DOHH2 (cell line): ENCODE data around the gene GIMAP8.

Experiments
- H3F3A ChIP-seq: fragments of 200-600 bp; sonication (generic), shearing (Covaris generic); 2 replicates; pipeline ENCODE4 v1.6.0; 2016; ENCODE audit warnings: antibody characterized with exemption, mild to moderate bottlenecking; ENCODE audit not compliant: control insufficient read depth, insufficient read depth
- H3K27ac ChIP-seq: fragments of 200-600 bp; sonication (generic); 2 replicates; pipeline ENCODE4 v1.5.1; 2014; ENCODE audit warnings: low read depth, mild to moderate bottlenecking, low read length, moderate library complexity
- H3K27me3 ChIP-seq: fragments of 200-600 bp; sonication (generic); 2 replicates; pipeline ENCODE4 v1.6.1; 2014; ENCODE audit warnings: mild to moderate bottlenecking, low read length, mixed read lengths; ENCODE audit not compliant: control insufficient read depth
- H3K36me3 ChIP-seq: fragments of 200-600 bp; sonication (generic); 2 replicates; pipeline ENCODE4 v1.6.1; 2014; ENCODE audit warnings: mild to moderate bottlenecking, low read length, moderate library complexity, mixed read lengths; ENCODE audit not compliant: control insufficient read depth
- H3K4me1 ChIP-seq: fragments of 200-600 bp; sonication (generic); 2 replicates; pipeline ENCODE4 v1.6.1; 2014; ENCODE audit warnings: mild to moderate bottlenecking, low read length, mixed read lengths; ENCODE audit not compliant: control insufficient read depth
- H3K4me2 ChIP-seq: fragments of 200-600 bp; sonication (generic); 2 replicates; pipeline ENCODE4 v1.6.0; 2014; ENCODE audit warnings: mild to moderate bottlenecking, low read length, moderate library complexity
- H3K4me3 ChIP-seq: fragments of 200-600 bp; sonication (generic); 2 replicates; pipeline ENCODE4 v1.5.1; 2014; ENCODE audit warnings: mild to moderate bottlenecking, low read length, mixed read lengths
- H3K79me2 ChIP-seq: fragments of 200-600 bp; sonication (generic); 2 replicates; pipeline ENCODE4 v1.6.1; 2014; ENCODE audit warnings: mild to moderate bottlenecking, low read length, mixed read lengths; ENCODE audit not compliant: control insufficient read depth
- H3K9me2 ChIP-seq: fragments of 200-600 bp; sonication (generic); replicated peaks from 2 replicates; pipeline ENCODE4 v1.6.1; 2014; ENCODE audit warnings: mild to moderate bottlenecking, low read length, mixed read lengths; ENCODE audit not compliant: control insufficient read depth
- H3K9me3 ChIP-seq: fragments of 200-600 bp; sonication (generic); 2 replicates; pipeline ENCODE4 v1.6.1; 2014; ENCODE audit warnings: antibody characterized with exemption, low read length, mixed read lengths; ENCODE audit not compliant: control insufficient read depth, insufficient read depth
- H4K20me1 ChIP-seq: fragments of 200-600 bp; sonication (generic); 2 replicates; pipeline ENCODE4 v1.6.0; 2014; ENCODE audit warnings: low read depth, mild to moderate bottlenecking, antibody characterized with exemption, low read length, moderate library complexity; ENCODE audit not compliant: control insufficient read depth, insufficient read depth
- EZH2phosphoT487 ChIP-seq: fragments of 200-600 bp; sonication (generic); IDR thresholded peaks from 2 replicates; pipeline ENCODE4 v1.6.1; 2017; ENCODE audit warnings: borderline replicate concordance, mild to moderate bottlenecking, antibody characterized with exemption, low read length, moderate library complexity, mixed read lengths
- TF ChIP-seq, protein P1 (sequence below): fragments of 200-600 bp; sonication (generic); IDR thresholded peaks from one replicate; pipeline ENCODE4 v1.5.1; 2014; ENCODE audit warnings: antibody characterized with exemption, mild to moderate bottlenecking, low read depth, low read length; ENCODE audit not compliant: poor library complexity, severe bottlenecking

Gene GIMAP8

GRCh38 chr7:150420987-150421674, 29.3 kb upstream of the GIMAP8 start:
- H3K27ac ChIP-seq = no peak overlapping the region
- no peaks in the 10 kb centered on the region for H3F3A ChIP-seq
- no peaks in the 10 kb centered on the region for H3K9me2 ChIP-seq
- H3K79me2 ChIP-seq = no peaks in the 10 kb centered on the region
- H3K9me3 ChIP-seq = no peaks in the 10 kb centered on the region
- no peaks in the 10 kb centered on the region for H3K36me3 ChIP-seq
- H4K20me1 ChIP-seq = no peaks in the 10 kb centered on the region
- no peak overlapping the region for H3K4me3 ChIP-seq
- TF ChIP-seq, protein P1, sequence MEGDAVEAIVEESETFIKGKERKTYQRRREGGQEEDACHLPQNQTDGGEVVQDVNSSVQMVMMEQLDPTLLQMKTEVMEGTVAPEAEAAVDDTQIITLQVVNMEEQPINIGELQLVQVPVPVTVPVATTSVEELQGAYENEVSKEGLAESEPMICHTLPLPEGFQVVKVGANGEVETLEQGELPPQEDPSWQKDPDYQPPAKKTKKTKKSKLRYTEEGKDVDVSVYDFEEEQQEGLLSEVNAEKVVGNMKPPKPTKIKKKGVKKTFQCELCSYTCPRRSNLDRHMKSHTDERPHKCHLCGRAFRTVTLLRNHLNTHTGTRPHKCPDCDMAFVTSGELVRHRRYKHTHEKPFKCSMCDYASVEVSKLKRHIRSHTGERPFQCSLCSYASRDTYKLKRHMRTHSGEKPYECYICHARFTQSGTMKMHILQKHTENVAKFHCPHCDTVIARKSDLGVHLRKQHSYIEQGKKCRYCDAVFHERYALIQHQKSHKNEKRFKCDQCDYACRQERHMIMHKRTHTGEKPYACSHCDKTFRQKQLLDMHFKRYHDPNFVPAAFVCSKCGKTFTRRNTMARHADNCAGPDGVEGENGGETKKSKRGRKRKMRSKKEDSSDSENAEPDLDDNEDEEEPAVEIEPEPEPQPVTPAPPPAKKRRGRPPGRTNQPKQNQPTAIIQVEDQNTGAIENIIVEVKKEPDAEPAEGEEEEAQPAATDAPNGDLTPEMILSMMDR = peak; percentile 90
- TF ChIP-seq EZH2phosphoT487 = 0 out of 2 replicates have a peak, but pooled peaks have one; percentile 46
- peaks cover 9% of the 10 kb centered on the region for H3K27me3 ChIP-seq
- peaks cover 4% of the 10 kb centered on the region for H3K4me1 ChIP-seq
- peak overlapping the region; percentile 30 for H3K4me2 ChIP-seq

DNA sequence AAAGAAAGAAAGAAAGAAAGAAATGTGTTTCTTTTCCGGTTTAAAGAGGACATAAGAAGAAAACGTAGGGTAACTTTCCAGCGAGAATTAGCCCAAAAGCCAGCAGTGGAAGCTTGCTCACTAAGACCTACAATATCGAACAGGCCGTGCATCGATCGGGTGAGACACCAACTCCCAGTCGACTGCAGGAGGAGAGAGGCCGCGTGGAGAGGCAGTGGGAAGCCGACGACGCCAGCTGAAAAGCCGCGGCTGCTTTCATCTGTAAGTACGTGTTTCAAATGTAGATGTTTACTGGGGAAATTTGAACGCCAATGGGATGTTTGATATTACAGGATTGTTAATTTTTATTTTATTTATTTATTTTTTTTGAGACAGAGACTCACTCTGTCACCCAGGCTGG, 28.6 kb upstream of the GIMAP8 start:
- no peaks in the 10 kb centered on the region for H3K9me3 ChIP-seq
- TF ChIP-seq EZH2phosphoT487 = no peak
- TF ChIP-seq, protein P1 = no peak

DNA sequence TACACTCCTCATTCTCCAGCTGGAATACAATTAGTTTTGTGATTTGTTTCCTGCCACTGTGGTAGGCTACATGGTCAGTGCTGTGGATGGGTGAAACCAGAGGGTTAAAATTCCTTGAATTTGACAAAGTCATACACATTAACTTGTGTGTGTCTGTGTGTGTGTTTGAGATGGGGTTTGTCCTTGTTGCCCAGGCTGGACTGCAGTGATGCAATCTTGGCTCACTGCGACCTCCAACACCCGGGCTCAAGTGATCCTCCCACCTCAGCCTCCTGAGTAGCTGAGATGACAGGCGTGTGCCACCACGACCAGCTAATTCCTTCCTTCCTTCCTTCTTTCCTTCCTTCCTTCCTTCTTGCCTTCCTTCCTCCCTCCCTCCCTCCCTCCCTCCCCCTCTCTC, 24.8 kb upstream of the GIMAP8 start:
- Histone ChIP-seq H3K9me2 (no peaks in the 10 kb centered on the region), H4K20me1 (no peaks in the 10 kb centered on the region), H3K4me1 (peaks cover 3% of the 10 kb centered on the region), H3K27ac (no peak overlapping the region), H3K36me3 (no peaks in the 10 kb centered on the region), H3K4me2 (no peak overlapping the region), H3F3A (no peaks in the 10 kb centered on the region), H3K9me3 (no peaks in the 10 kb centered on the region), H3K79me2 (no peaks in the 10 kb centered on the region), H3K27me3 (peaks cover 25% of the 10 kb centered on the region), H3K4me3 (no peak overlapping the region)
- TF ChIP-seq, protein P1 = no peak
- no peak for TF ChIP-seq EZH2phosphoT487

More for the DNA sequence above, 28.6 kb upstream of the GIMAP8 start:
- Histone ChIP-seq H3K27ac (no peak overlapping the region), H3K4me2 (no peak overlapping the region), H3K4me3 (no peak overlapping the region), H3K36me3 (no peaks in the 10 kb centered on the region), H4K20me1 (no peaks in the 10 kb centered on the region), H3K79me2 (no peaks in the 10 kb centered on the region), H3K9me2 (no peaks in the 10 kb centered on the region), H3F3A (no peaks in the 10 kb centered on the region), H3K27me3 (peaks cover 9% of the 10 kb centered on the region), H3K4me1 (peaks cover 4% of the 10 kb centered on the region)
